Sigmoid colon (tissue), 7 donors: ENCODE measurements around the gene TCF12. TPM values are rescaled to one million over a fixed set of nuclear protein-coding genes. Genes with fewer than 3 reads are reported as not detected.

Source experiments
- DNase-seq: peaks from one replicate; pipeline ENCODE4 v3.0.0-alpha.2; 2019
- H3K27ac ChIP-seq, 4 donors: fragments of 200-600 bp; sonication (generic); one replicate each; pipeline ENCODE4 v1.5.1; 2016 to 2019; ENCODE audit warnings: mild to moderate bottlenecking in 1 of 4
- H3K27me3 ChIP-seq, 3 donors: fragments of 200-600 bp; sonication (generic); one replicate each; pipeline ENCODE4 v1.5.1; 2019; ENCODE audit warnings: mild to moderate bottlenecking in 1 of 3
- H3K36me3 ChIP-seq, 4 donors: fragments of 200-600 bp; sonication (generic); one replicate each; pipeline ENCODE4 v1.5.1; 2016 to 2019
- H3K4me1 ChIP-seq, 4 donors: fragments of 200-600 bp; sonication (generic); one replicate each; pipeline ENCODE4 v1.5.1; 2017 to 2019
- H3K4me3 ChIP-seq, 4 donors: fragments of 200-600 bp; sonication (generic); one replicate each; pipeline ENCODE4 v1.5.1; 2017 to 2019; ENCODE audit warnings: mild to moderate bottlenecking in 2 of 4, moderate library complexity in 1 of 4
- H3K9me3 ChIP-seq, 4 donors: fragments of 200-600 bp in 3 of 4; sonication (generic) in 3 of 4; one replicate each; pipeline versions ENCODE4 v1.5.1 to v1.6.1; 2013 to 2019
- EP300 ChIP-seq, 4 donors: sonication (generic); formaldehyde crosslinking; IDR thresholded peaks; one replicate each; pipeline ENCODE4 v1.6.1; 2017; ENCODE audit warnings: antibody characterized with exemption in 4 of 4
- POLR2A ChIP-seq, 2 donors: fragments of 450-650 bp; IDR thresholded peaks; one replicate each; pipeline ENCODE4 v1.6.1; 2016; ENCODE audit warnings: antibody characterized with exemption in 2 of 2, mild to moderate bottlenecking in 2 of 2, moderate library complexity in 2 of 2
- POLR2AphosphoS5 ChIP-seq, 4 donors: sonication (generic); formaldehyde crosslinking; IDR thresholded peaks; one replicate each; pipeline ENCODE4 v1.6.1; 2017; ENCODE audit warnings: antibody characterized with exemption in 4 of 4
- WGBS, 2 donors: extraction: QIAGEN DNeasy Blood & Tissue Kit; methylation state at CpG; one replicate each; pipeline ENCODE4 v1.1.7; 2013; 5-methylcytosine and 5-hydroxymethylcytosine counted together
- intact Hi-C: fragments of 100-400 bp; cut with DNase I; formaldehyde crosslinking; loops from one replicate; pipeline ENCODE4 v1.15.1; 2023
- polyA plus RNA-seq, 3 donors: library from polyadenylated mRNA; stranded (reverse); fragments of 200-250 nt; gene quantifications; one replicate each; pipeline ENCODE4 v1.2.3, GENCODE V29; 2013
- total RNA-seq, 4 donors: library from RNA; depleted of rRNA; stranded (reverse); fragments of >200 nt; gene quantifications; one replicate each; pipeline ENCODE4 v1.1.0, GENCODE V29; 2016
- TF ChIP-seq, protein P1 (sequence below), 4 experiments: fragments of 450-650 bp in 3 of 4; fragments of 200-600 bp in 1 of 4; IDR thresholded peaks; one replicate each; pipeline ENCODE4 v1.5.1; 2016 to 2019; ENCODE audit warnings: antibody characterized with exemption in 4 of 4, mild to moderate bottlenecking in 3 of 4, moderate library complexity in 2 of 4
- donor health status: healthy with polysubstance abuse.
- donor health status: Bipolar disorder and iron deficiency.
- donor health status: healthy.

Gene TCF12
- total and polyA plus RNA-seq, 7 donors, result 13.2 to 147 (median 77.8) TPM

DNA sequence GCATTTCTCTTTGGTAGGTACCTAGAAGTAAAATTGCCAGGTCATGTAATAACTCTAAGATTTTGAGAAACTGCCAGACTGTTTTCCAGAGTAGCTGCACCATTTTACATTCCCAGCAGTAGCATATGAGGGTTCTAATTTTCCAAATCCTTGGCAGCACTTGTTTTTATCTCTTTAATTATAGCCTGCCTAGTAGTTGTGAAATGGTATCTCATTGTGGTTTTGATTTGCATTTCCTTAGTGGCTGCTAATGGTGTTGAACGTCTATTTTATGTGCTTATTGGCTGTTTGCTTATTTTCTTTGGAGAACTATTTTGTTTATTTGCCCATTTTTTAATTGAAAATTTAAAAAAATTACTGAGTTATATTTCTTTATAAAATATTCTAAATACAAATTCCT, 117.9 kb downstream of the TCF12 start:
- TF ChIP-seq POLR2AphosphoS5 (IDR thresholded peaks at IDR 0.05), result no peak
- no peak for TF ChIP-seq EP300 (IDR thresholded peaks at IDR 0.05)
- TF ChIP-seq POLR2A (IDR thresholded peaks at IDR 0.05), result no peak
- TF ChIP-seq, protein P1, sequence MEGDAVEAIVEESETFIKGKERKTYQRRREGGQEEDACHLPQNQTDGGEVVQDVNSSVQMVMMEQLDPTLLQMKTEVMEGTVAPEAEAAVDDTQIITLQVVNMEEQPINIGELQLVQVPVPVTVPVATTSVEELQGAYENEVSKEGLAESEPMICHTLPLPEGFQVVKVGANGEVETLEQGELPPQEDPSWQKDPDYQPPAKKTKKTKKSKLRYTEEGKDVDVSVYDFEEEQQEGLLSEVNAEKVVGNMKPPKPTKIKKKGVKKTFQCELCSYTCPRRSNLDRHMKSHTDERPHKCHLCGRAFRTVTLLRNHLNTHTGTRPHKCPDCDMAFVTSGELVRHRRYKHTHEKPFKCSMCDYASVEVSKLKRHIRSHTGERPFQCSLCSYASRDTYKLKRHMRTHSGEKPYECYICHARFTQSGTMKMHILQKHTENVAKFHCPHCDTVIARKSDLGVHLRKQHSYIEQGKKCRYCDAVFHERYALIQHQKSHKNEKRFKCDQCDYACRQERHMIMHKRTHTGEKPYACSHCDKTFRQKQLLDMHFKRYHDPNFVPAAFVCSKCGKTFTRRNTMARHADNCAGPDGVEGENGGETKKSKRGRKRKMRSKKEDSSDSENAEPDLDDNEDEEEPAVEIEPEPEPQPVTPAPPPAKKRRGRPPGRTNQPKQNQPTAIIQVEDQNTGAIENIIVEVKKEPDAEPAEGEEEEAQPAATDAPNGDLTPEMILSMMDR (IDR thresholded peaks at IDR 0.05), result no peak
- DNase-seq, result no peak
- Histone ChIP-seq H3K4me1 (peaks cover 0 to 49% (median 39%) of the 10 kb centered on the region in 4 donors), H3K36me3 (no peaks in the 10 kb centered on the region), H3K27me3 (no peaks in the 10 kb centered on the region), H3K27ac (no peak overlapping the region), H3K9me3 (no peaks in the 10 kb centered on the region), H3K4me3 (no peak overlapping the region)
- 21 to 26% methylated on average over 1 of the region's 1 CpG for WGBS, 2 donors
- intact Hi-C loops, result no loop called here

DNA sequence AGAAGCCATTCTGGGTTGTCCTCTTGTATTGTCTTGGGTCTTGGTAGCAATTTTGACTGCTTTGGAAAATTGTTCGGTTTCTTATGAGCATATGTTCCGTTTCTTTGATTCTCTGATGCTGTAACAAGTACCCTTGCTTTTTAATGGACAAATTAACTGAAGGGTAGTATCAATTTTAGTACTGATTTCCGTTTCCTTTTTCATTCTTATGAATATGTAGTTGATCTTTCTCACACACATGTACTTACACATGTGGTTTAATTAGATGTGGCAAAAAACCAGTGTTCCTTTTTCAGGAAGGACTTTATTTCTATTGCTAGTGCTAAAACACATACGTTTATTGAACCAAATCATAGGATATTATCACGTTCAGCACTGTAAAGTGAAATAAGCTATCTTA, 119.1 kb downstream of the TCF12 start:
- no peaks in the 10 kb centered on the region for H3K36me3 ChIP-seq
- no peak overlapping the region for H3K4me3 ChIP-seq
- H3K27ac ChIP-seq, result no peak overlapping the region
- TF ChIP-seq EP300 (IDR thresholded peaks at IDR 0.05) (no peak), POLR2A (IDR thresholded peaks at IDR 0.05) (no peak), POLR2AphosphoS5 (IDR thresholded peaks at IDR 0.05) (no peak)
- TF ChIP-seq, protein P1 (IDR thresholded peaks at IDR 0.05), result no peak
- peaks cover 0 to 48% (median 34%) of the 10 kb centered on the region in 4 donors for H3K4me1 ChIP-seq
- intact Hi-C loops, result no loop called here
- no peaks in the 10 kb centered on the region for H3K9me3 ChIP-seq
- WGBS, 2 donors, result 85 to 87% methylated on average over 5 of the region's 5 CpGs
- no peaks in the 10 kb centered on the region for H3K27me3 ChIP-seq
- no peak for DNase-seq

DNA sequence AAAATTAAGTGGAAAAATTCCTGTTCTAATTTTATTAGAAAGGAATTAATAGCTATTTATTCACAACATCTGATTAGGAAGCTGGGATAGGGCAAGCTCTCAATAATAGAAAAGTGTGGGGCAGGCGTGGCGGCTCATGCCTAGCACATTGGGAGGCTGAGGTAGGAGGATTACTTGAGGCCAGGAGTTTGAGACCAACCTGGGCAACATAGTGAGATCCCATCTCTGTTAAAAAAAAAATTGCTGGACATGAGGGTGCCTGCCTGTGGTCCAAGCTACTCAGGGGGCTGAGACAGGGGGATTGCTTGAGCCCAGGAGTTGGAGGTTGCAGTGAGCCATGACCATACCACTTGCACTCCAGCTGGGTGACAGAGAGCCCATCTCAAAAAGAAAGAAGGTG, 119.6 kb downstream of the TCF12 start:
- no peak for DNase-seq
- Histone ChIP-seq H3K9me3 (no peaks in the 10 kb centered on the region), H3K4me1 (peaks cover 0 to 47% (median 33%) of the 10 kb centered on the region in 4 donors), H3K36me3 (no peaks in the 10 kb centered on the region), H3K27me3 (no peaks in the 10 kb centered on the region), H3K27ac (no peak overlapping the region), H3K4me3 (no peak overlapping the region)
- intact Hi-C loops, result no loop called here
- no peak for TF ChIP-seq POLR2AphosphoS5 (IDR thresholded peaks at IDR 0.05)
- TF ChIP-seq, protein P1 (IDR thresholded peaks at IDR 0.05), result no peak
- no peak for TF ChIP-seq POLR2A (IDR thresholded peaks at IDR 0.05)
- WGBS, 2 donors, result 98% methylated on average over 2 of the region's 2 CpGs

DNA sequence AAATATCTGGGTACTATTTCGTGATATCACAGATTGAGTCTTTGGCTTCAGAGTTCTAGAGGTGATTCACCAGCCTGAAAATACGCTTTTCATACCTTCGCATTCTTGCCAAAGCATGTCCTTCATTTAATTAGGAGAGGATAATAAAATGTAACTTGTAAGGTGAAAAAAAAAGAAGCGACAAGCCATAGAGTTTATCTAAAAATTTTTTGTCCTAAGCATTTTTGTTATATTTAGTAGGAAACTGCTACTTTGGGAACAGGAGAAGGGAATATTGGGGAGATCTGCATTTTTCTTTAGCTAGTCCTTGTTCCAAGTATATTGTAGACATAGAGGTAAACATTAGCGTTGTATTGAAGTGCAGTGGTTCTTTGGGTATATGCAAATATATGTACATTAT, 120.1 kb downstream of the TCF12 start:
- Histone ChIP-seq H3K4me3 (no peak overlapping the region), H3K27me3 (no peaks in the 10 kb centered on the region), H3K27ac (no peak overlapping the region), H3K9me3 (no peaks in the 10 kb centered on the region), H3K4me1 (peaks cover 0 to 43% (median 29%) of the 10 kb centered on the region in 4 donors), H3K36me3 (no peaks in the 10 kb centered on the region)
- TF ChIP-seq POLR2AphosphoS5 (IDR thresholded peaks at IDR 0.05), result no peak
- TF ChIP-seq, protein P1 (IDR thresholded peaks at IDR 0.05), result no peak
- no peak for TF ChIP-seq POLR2A (IDR thresholded peaks at IDR 0.05)
- no peak for TF ChIP-seq EP300 (IDR thresholded peaks at IDR 0.05)
- no peak for DNase-seq
- intact Hi-C loops, result no loop called here
- WGBS, 2 donors, result 97 to 98% methylated on average over 5 of the region's 5 CpGs

DNA sequence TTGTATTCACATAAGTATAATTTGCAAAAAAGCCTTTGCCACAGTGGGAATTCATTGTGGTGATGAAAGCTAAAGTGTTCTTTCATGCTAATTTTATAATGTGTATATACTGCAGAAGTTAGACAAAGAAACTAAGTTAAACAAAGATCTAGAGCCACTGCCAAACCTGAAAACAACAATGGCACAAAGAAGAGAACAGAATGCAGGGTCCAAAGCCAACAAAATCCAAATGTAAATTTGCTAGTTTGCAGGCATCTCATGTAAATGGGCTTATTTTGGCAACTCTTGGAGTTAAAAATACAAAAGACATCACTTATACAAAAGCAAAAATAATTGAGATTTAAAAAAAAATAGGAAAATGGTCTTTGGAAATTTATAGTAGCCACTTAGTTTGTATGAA, 123.0 kb downstream of the TCF12 start:
- Histone ChIP-seq H3K9me3 (no peaks in the 10 kb centered on the region), H3K27me3 (no peaks in the 10 kb centered on the region), H3K4me1 (peaks cover 0 to 55% (median 29%) of the 10 kb centered on the region in 4 donors), H3K4me3 (no peak overlapping the region), H3K27ac (peak overlapping the region in 1 of 4 donors; percentile 12), H3K36me3 (no peaks in the 10 kb centered on the region)
- no peak for TF ChIP-seq EP300 (IDR thresholded peaks at IDR 0.05)
- TF ChIP-seq, protein P1 (IDR thresholded peaks at IDR 0.05), result no peak
- no peak for TF ChIP-seq POLR2AphosphoS5 (IDR thresholded peaks at IDR 0.05)
- TF ChIP-seq POLR2A (IDR thresholded peaks at IDR 0.05), result no peak
- intact Hi-C loops, result no loop called here
- DNase-seq, result no peak
